Lower lobe of right lung (tissue), 2 donors: ENCODE results near the gene SFXN1. TPM values are rescaled to one million over a fixed set of nuclear protein-coding genes. Genes with fewer than 3 reads are reported as not detected.

Experiments
- ATAC-seq, 2 donors: fragments of 200-7000 bp; cut with Tn5 transposase; one replicate each; pipeline ENCODE4 v1.9.1; 2020 to 2022; ENCODE audit warnings: mild to moderate bottlenecking in 2 of 2, moderate library complexity in 2 of 2
- DNase-seq: peaks from one replicate; pipeline ENCODE4 v3.0.0-alpha.2; 2020
- H3K27ac ChIP-seq: fragments of 200-600 bp; one replicate; pipeline ENCODE4 v1.8.0; 2022
- H3K27me3 ChIP-seq: fragments of 200-600 bp; one replicate; pipeline ENCODE4 v1.8.0; 2022; ENCODE audit warnings: low read depth
- H3K36me3 ChIP-seq: fragments of 200-600 bp; one replicate; pipeline ENCODE4 v1.8.0; 2022; ENCODE audit warnings: mild to moderate bottlenecking
- H3K4me1 ChIP-seq: fragments of 200-600 bp; one replicate; pipeline ENCODE4 v1.8.0; 2022
- H3K4me3 ChIP-seq: fragments of 200-600 bp; one replicate; pipeline ENCODE4 v1.8.0; 2022; ENCODE audit warnings: mild to moderate bottlenecking
- H3K9me3 ChIP-seq: fragments of 200-600 bp; one replicate; pipeline ENCODE4 v1.8.0; 2022
- CTCF ChIP-seq: fragments of 200-600 bp; IDR thresholded peaks from one replicate; pipeline ENCODE4 v1.8.0; 2022; ENCODE audit warnings: antibody characterized with exemption, mild to moderate bottlenecking
- intact Hi-C: fragments of 100-400 bp; cut with DNase I; formaldehyde crosslinking; loops from one replicate; pipeline ENCODE4 v1.11.0; 2022
- total RNA-seq: library from RNA; stranded (reverse); fragmentation: NEBNext Ultra II Directional; extraction: Animal tissue kit (Norgen Biotek cat#: 25700); gene quantifications from one replicate; pipeline ENCODE4 v1.2.1, GENCODE V29; 2021
- donor health status: DM: no; HTN: yes; CAD: no; lungs with severe emphysema.

The SFXN1 gene
- total RNA-seq, 1 donor from 2014 or later: 15.7 TPM

GRCh38 chr5:175516933-175517823 is 38.8 kb downstream of the SFXN1 start:
- DNase-seq (no peak), ATAC-seq (no peak)
- intact Hi-C loops: no loop called here
- Histone ChIP-seq H3K9me3 (no peaks in the 10 kb centered on the region), H3K4me3 (no peak overlapping the region), H3K36me3 (peaks cover 70% of the 10 kb centered on the region), H3K4me1 (no peaks in the 10 kb centered on the region), H3K27ac (no peak overlapping the region), H3K27me3 (no peaks in the 10 kb centered on the region)
- TF ChIP-seq CTCF: no peak

GRCh38 chr5:175517824-175518450 is 39.6 kb downstream of the SFXN1 start:
- no peak for ATAC-seq
- no peak overlapping the region for H3K4me3 ChIP-seq
- no peak overlapping the region for H3K27ac ChIP-seq
- no peak for TF ChIP-seq CTCF
- H3K9me3 ChIP-seq: no peaks in the 10 kb centered on the region
- intact Hi-C loops: no loop called here
- no peaks in the 10 kb centered on the region for H3K27me3 ChIP-seq
- DNase-seq: no peak
- no peaks in the 10 kb centered on the region for H3K4me1 ChIP-seq
- H3K36me3 ChIP-seq: peaks cover 71% of the 10 kb centered on the region

GRCh38 chr5:175519006-175519405 is 40.6 kb downstream of the SFXN1 start:
- Histone ChIP-seq H3K4me3 (no peak overlapping the region), H3K27me3 (no peaks in the 10 kb centered on the region), H3K9me3 (no peaks in the 10 kb centered on the region), H3K4me1 (no peaks in the 10 kb centered on the region), H3K27ac (no peak overlapping the region), H3K36me3 (peaks cover 65% of the 10 kb centered on the region)
- ATAC-seq: no peak
- no peak for DNase-seq
- intact Hi-C loops: no loop called here
- TF ChIP-seq CTCF: no peak

GRCh38 chr5:175520321-175520720 is 42.0 kb downstream of the SFXN1 start:
- intact Hi-C loops: no loop called here
- no peak for TF ChIP-seq CTCF
- H3K36me3 ChIP-seq: peaks cover 67% of the 10 kb centered on the region
- no peak overlapping the region for H3K4me3 ChIP-seq
- H3K27me3 ChIP-seq: no peaks in the 10 kb centered on the region
- no peak for DNase-seq
- no peak overlapping the region for H3K27ac ChIP-seq
- H3K9me3 ChIP-seq: no peaks in the 10 kb centered on the region
- ATAC-seq: no peak
- no peaks in the 10 kb centered on the region for H3K4me1 ChIP-seq

GRCh38 chr5:175520873-175521272 is 42.5 kb downstream of the SFXN1 start:
- Histone ChIP-seq H3K27ac (no peak overlapping the region), H3K4me1 (no peaks in the 10 kb centered on the region), H3K27me3 (no peaks in the 10 kb centered on the region), H3K9me3 (no peaks in the 10 kb centered on the region), H3K4me3 (no peak overlapping the region), H3K36me3 (peaks cover 68% of the 10 kb centered on the region)
- DNase-seq (no peak), ATAC-seq (no peak)
- intact Hi-C loops: no loop called here
- no peak for TF ChIP-seq CTCF
